ENCODE measurements around the gene RPS16.

DNA sequence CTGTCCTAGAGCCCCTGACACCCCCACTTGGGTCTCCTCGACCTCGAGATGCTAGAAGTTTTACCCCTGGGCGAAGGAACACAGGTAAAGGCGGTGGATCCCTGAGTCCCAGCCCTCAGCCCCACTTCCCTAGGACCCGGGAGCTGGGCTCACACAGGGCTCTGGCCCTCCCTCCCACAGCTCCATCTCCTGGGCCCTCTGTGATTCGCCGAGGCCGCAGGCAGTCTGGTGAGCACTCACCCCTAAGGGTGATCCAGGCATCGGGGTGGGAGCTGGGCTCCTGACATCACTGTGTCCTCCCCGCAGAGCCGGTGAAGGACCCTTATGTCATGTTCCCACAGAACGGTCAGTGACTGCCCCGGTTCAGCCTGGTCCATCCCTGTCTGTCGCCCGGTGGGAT, 15.0 kb downstream of the RPS16 start:
- TF ChIP-seq, protein P1, sequence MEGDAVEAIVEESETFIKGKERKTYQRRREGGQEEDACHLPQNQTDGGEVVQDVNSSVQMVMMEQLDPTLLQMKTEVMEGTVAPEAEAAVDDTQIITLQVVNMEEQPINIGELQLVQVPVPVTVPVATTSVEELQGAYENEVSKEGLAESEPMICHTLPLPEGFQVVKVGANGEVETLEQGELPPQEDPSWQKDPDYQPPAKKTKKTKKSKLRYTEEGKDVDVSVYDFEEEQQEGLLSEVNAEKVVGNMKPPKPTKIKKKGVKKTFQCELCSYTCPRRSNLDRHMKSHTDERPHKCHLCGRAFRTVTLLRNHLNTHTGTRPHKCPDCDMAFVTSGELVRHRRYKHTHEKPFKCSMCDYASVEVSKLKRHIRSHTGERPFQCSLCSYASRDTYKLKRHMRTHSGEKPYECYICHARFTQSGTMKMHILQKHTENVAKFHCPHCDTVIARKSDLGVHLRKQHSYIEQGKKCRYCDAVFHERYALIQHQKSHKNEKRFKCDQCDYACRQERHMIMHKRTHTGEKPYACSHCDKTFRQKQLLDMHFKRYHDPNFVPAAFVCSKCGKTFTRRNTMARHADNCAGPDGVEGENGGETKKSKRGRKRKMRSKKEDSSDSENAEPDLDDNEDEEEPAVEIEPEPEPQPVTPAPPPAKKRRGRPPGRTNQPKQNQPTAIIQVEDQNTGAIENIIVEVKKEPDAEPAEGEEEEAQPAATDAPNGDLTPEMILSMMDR (IDR thresholded peaks at IDR 0.05; ENCODE audit: poor library complexity): no peak
- TF ChIP-seq EZH2phosphoT487 (IDR thresholded peaks at IDR 0.05; ENCODE audit: low read depth, severe bottlenecking, unreplicated experiment): no peak
- no peak for TF ChIP-seq EZH2 (IDR thresholded peaks at IDR 0.05; ENCODE audit: borderline replicate concordance)

Measured in hepatocyte (in vitro differentiated cells).